CD14-positive monocyte (primary cell): ENCODE results near the gene CDK11B. TPM values are rescaled to one million over a fixed set of nuclear protein-coding genes. Genes with fewer than 3 reads are reported as not detected.

ENCODE experiments used
- DNase-seq, 3 donors: peaks; one replicate each; pipeline ENCODE4 v3.0.0-alpha.2; 2011 to 2022
- H2AFZ ChIP-seq: 2 replicates; pipeline ENCODE4 v1.6.0; 2012; ENCODE audit warnings: mild to moderate bottlenecking, low read depth, low read length, inconsistent platforms; ENCODE audit not compliant: insufficient read depth, poor library complexity, severe bottlenecking
- H3K27ac ChIP-seq, 2 donors: 1 replicate in 1 of 2; 2 replicates in 1 of 2; pipeline ENCODE4 v1.5.1; 2012 to 2013; ENCODE audit warnings: low read length in 2 of 2, control low read depth in 1 of 2, inconsistent platforms in 1 of 2, low read depth in 1 of 2, mild to moderate bottlenecking in 1 of 2
- H3K27me3 ChIP-seq, 2 donors: one replicate each; pipeline versions ENCODE4 v1.6.0 to v1.6.1; 2011 to 2013; ENCODE audit warnings: low read length in 2 of 2; ENCODE audit not compliant: control insufficient read depth in 2 of 2, insufficient read depth in 2 of 2
- H3K36me3 ChIP-seq, 2 donors: replicated peaks in 1 of 2; 1 replicate in 1 of 2; 2 replicates in 1 of 2; pipeline versions ENCODE4 v1.5.1 to v1.6.1; 2012 to 2013; ENCODE audit warnings: low read length in 2 of 2, control low read depth in 1 of 2, inconsistent platforms in 1 of 2, mild to moderate bottlenecking in 1 of 2; ENCODE audit not compliant: insufficient read depth in 2 of 2, control insufficient read depth in 1 of 2
- H3K4me1 ChIP-seq, 2 donors: 1 replicate in 1 of 2; 2 replicates in 1 of 2; pipeline versions ENCODE4 v1.5.1 to v1.6.1; 2012 to 2013; ENCODE audit warnings: low read length in 2 of 2, control low read depth in 1 of 2, inconsistent platforms in 1 of 2, mild to moderate bottlenecking in 1 of 2, moderate library complexity in 1 of 2; ENCODE audit not compliant: insufficient read depth in 2 of 2, control insufficient read depth in 1 of 2
- H3K4me2 ChIP-seq: replicated peaks from 2 replicates; pipeline ENCODE3; 2012; ENCODE audit warnings: low read length, moderate library complexity, mild to moderate bottlenecking; ENCODE audit not compliant: poor library complexity, severe bottlenecking; ENCODE audit errors: extremely low read depth
- H3K4me3 ChIP-seq, 3 experiments: fragments of 200-600 bp in 1 of 3; sonication (generic) in 1 of 3; replicated peaks in 1 of 3; 1 replicate in 2 of 3; 2 replicates in 1 of 3; pipeline ENCODE4 v1.5.1; 2011 to 2013; ENCODE audit warnings: low read length in 3 of 3, mild to moderate bottlenecking in 3 of 3, control low read depth in 2 of 3, low read depth in 2 of 3, inconsistent platforms in 1 of 3, moderate library complexity in 1 of 3
- H3K79me2 ChIP-seq: 2 replicates; pipeline ENCODE4 v1.6.0; 2012; ENCODE audit warnings: mild to moderate bottlenecking, control low read depth, inconsistent platforms, low read length, moderate library complexity; ENCODE audit not compliant: insufficient read depth
- H3K9ac ChIP-seq: 2 replicates; pipeline ENCODE4 v1.6.0; 2017; ENCODE audit warnings: low read length, mild to moderate bottlenecking; ENCODE audit not compliant: insufficient read depth, poor library complexity, severe bottlenecking
- H3K9me3 ChIP-seq, 2 donors: replicated peaks in 1 of 2; 1 replicate in 1 of 2; 2 replicates in 1 of 2; pipeline versions ENCODE4 v1.5.1 to v1.6.1; 2012 to 2013; ENCODE audit warnings: low read length in 2 of 2, control low read depth in 1 of 2; ENCODE audit not compliant: control insufficient read depth in 1 of 2, insufficient read depth in 1 of 2
- H4K20me1 ChIP-seq: 2 replicates; pipeline ENCODE4 v1.6.0; 2012; ENCODE audit warnings: mild to moderate bottlenecking, low read length, control low read depth, moderate library complexity; ENCODE audit not compliant: insufficient read depth
- H3K27ac Mint-ChIP-seq, 7 donors: one replicate each; pipeline ENCODE4 v1.8.0; 2020; ENCODE audit warnings: mild to moderate bottlenecking in 7 of 7, mixed read lengths in 7 of 7, moderate library complexity in 6 of 7, inconsistent platforms in 2 of 7
- H3K27me3 Mint-ChIP-seq, 3 donors: one replicate each; pipeline ENCODE4 v1.8.0; 2021 to 2022; ENCODE audit warnings: low read depth in 3 of 3, mild to moderate bottlenecking in 3 of 3, mixed read lengths in 3 of 3, moderate library complexity in 3 of 3, inconsistent platforms in 1 of 3
- H3K36me3 Mint-ChIP-seq, 2 donors: one replicate each; pipeline ENCODE4 v1.8.0; 2020; ENCODE audit warnings: mixed read lengths in 2 of 2, inconsistent platforms in 1 of 2, mild to moderate bottlenecking in 1 of 2
- H3K4me1 Mint-ChIP-seq: one replicate; pipeline ENCODE4 v1.8.0; 2020; ENCODE audit warnings: mild to moderate bottlenecking, mixed read lengths
- H3K4me3 Mint-ChIP-seq, 2 donors: one replicate each; pipeline ENCODE4 v1.8.0; 2020; ENCODE audit warnings: mild to moderate bottlenecking in 2 of 2, mixed read lengths in 2 of 2, moderate library complexity in 1 of 2
- H3K9me3 Mint-ChIP-seq, 7 donors: one replicate each; pipeline ENCODE4 v1.8.0; 2020 to 2022; ENCODE audit warnings: mixed read lengths in 7 of 7, mild to moderate bottlenecking in 6 of 7, moderate library complexity in 6 of 7, inconsistent platforms in 2 of 7
- WGBS: methylation state at CpG from one replicate; pipeline ENCODE4 v1.1.5; 2013; ENCODE audit warnings: missing lambda C conversion rate; ENCODE audit not compliant: insufficient coverage; 5-methylcytosine and 5-hydroxymethylcytosine counted together
- intact Hi-C, 2 donors: fragments of 100-400 bp; cut with micrococcal nuclease; formaldehyde crosslinking; loops; one replicate each; pipeline versions ENCODE4 v1.15.0 to v1.15.1; 2023
- polyA plus RNA-seq, 3 donors: library from polyadenylated mRNA; depleted of rRNA in 1 of 3; unstranded in 2 of 3; stranded (reverse) in 1 of 3; fragments of 300-500 nt in 2 of 3; fragments of >200 nt in 1 of 3; fragmentation: Illumina TruSeq in 2 of 3; gene quantifications; 1 replicate in 2 of 3; 2 replicates in 1 of 3; pipeline ENCODE4 v1.2.3, GENCODE V29; 2012 to 2021
- TF ChIP-seq, protein P1 (sequence below): fragments of 200-600 bp; IDR thresholded peaks from one replicate; pipeline ENCODE4 v1.8.0; 2022; ENCODE audit warnings: antibody characterized with exemption, mild to moderate bottlenecking

CDK11B gene
- polyA plus RNA-seq, 3 donors: 2.5 to 12.7 (median 6.6) TPM

- Mint-ChIP-seq H3K9me3 (peaks cover 0 to 2% (median 0%) of the 10 kb centered on the region in 7 donors), H3K27ac (no peak overlapping the region), H3K4me1 (peaks cover 32% of the 10 kb centered on the region), H3K4me3 (no peak overlapping the region), H3K36me3 (peaks cover 2 to 3% of the 10 kb centered on the region in 2 donors), H3K27me3 (peaks cover 2 to 4% (median 2%) of the 10 kb centered on the region in 3 donors)
- H3K4me3 ChIP-seq: no peak overlapping the region
- WGBS: 93% methylated on average over 14 of the region's 17 CpGs
- peaks cover 0 to 1% of the 10 kb centered on the region in 2 donors for H3K27me3 ChIP-seq
- no peaks in the 10 kb centered on the region for H3K36me3 ChIP-seq
- no peak overlapping the region for H3K9ac ChIP-seq
- DNase-seq: peak in 1 of 3 donors; percentile 4
- no peak overlapping the region for H3K27ac ChIP-seq
- peaks cover 30 to 43% of the 10 kb centered on the region in 2 donors for H3K4me1 ChIP-seq
- no peaks in the 10 kb centered on the region for H3K79me2 ChIP-seq
- H3K9me3 ChIP-seq: no peaks in the 10 kb centered on the region
- intact Hi-C loops: no loop called here
- no peak overlapping the region for H3K4me2 ChIP-seq
- H2AFZ ChIP-seq: no peak overlapping the region
- H4K20me1 ChIP-seq: no peaks in the 10 kb centered on the region
- TF ChIP-seq, protein P1, sequence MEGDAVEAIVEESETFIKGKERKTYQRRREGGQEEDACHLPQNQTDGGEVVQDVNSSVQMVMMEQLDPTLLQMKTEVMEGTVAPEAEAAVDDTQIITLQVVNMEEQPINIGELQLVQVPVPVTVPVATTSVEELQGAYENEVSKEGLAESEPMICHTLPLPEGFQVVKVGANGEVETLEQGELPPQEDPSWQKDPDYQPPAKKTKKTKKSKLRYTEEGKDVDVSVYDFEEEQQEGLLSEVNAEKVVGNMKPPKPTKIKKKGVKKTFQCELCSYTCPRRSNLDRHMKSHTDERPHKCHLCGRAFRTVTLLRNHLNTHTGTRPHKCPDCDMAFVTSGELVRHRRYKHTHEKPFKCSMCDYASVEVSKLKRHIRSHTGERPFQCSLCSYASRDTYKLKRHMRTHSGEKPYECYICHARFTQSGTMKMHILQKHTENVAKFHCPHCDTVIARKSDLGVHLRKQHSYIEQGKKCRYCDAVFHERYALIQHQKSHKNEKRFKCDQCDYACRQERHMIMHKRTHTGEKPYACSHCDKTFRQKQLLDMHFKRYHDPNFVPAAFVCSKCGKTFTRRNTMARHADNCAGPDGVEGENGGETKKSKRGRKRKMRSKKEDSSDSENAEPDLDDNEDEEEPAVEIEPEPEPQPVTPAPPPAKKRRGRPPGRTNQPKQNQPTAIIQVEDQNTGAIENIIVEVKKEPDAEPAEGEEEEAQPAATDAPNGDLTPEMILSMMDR: no peak
Measured at GRCh38 chr1:1605724-1606123, 53.1 kb downstream of the CDK11B start.

DNA sequence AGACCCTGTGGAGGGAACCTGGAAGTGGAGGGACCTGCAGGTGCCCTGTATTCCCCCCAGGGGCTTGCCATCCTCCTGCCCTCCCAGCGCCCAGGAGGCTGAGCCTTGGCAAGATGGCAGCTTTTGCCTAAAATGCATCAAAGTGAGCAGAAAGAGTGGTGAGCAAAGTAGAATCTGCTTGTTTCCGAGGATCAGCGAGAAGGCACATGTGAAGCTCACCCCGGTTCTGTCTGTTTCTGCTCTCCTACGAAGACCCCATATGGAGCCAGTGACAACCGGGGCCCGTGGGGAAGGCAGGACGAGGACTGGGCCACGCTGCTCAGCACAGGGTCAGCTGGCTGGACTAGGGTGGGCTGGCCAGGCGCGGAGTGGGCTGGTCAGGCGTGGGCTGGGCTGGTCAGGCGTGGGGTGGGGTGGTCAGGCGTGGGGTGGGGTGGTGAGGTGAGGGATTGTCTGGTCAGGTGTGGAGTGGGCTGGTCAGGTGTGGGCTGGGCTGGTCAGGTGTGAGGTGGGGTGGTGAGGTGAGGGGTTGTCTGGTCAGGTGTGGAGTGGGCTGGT lies 53.7 kb downstream of the CDK11B start:
- Mint-ChIP-seq H3K27ac (no peak overlapping the region), H3K36me3 (peaks cover 0 to 3% of the 10 kb centered on the region in 2 donors), H3K9me3 (peaks cover 0 to 2% (median 0%) of the 10 kb centered on the region in 7 donors), H3K27me3 (peaks cover 2 to 6% (median 4%) of the 10 kb centered on the region in 3 donors), H3K4me3 (no peak overlapping the region), H3K4me1 (peaks cover 34% of the 10 kb centered on the region)
- no peaks in the 10 kb centered on the region for H4K20me1 ChIP-seq
- 98% methylated on average over 10 of the region's 14 CpGs for WGBS
- peaks cover 35 to 49% of the 10 kb centered on the region in 2 donors for H3K4me1 ChIP-seq
- H3K27ac ChIP-seq: no peak overlapping the region
- peaks cover 0 to 4% of the 10 kb centered on the region in 2 donors for H3K27me3 ChIP-seq
- no peak overlapping the region for H3K9ac ChIP-seq
- H2AFZ ChIP-seq: no peak overlapping the region
- no peak overlapping the region for H3K4me2 ChIP-seq
- TF ChIP-seq, protein P1: no peak
- H3K9me3 ChIP-seq: no peaks in the 10 kb centered on the region
- no peak overlapping the region for H3K4me3 ChIP-seq
- intact Hi-C loops: no loop called here
- no peaks in the 10 kb centered on the region for H3K79me2 ChIP-seq
- DNase-seq: peak in 1 of 3 donors; percentile 5
- no peaks in the 10 kb centered on the region for H3K36me3 ChIP-seq
